ENCODE data around the gene UGGT2. TPM values are rescaled to one million over a fixed set of nuclear protein-coding genes. Genes with fewer than 3 reads are reported as not detected.

The UGGT2 gene
- total RNA-seq, 6 experiments from 2014 or later: 8.2 to 17.1 (median 10.3) TPM

- ATAC-seq: no peak
- DNase-seq: no peak
- WGBS (ENCODE audit: insufficient coverage, low coverage, low lambda C conversion rate, missing lambda C conversion rate): 45% methylated on average over 2 of the region's 2 CpGs
- Histone ChIP-seq H3K36me3 (no peaks in the 10 kb centered on the region), H3K4me1 (no peaks in the 10 kb centered on the region), H3K27me3 (no peaks in the 10 kb centered on the region), H3K9me3 (no peaks in the 10 kb centered on the region), H3K27ac (no peak overlapping the region), H3K4me3 (no peak overlapping the region)
- TF ChIP-seq POLR2A (IDR thresholded peaks at IDR 0.05) (no peak), CTCF (IDR thresholded peaks at IDR 0.05) (no peak)
- intact Hi-C loops (cut with DNase I): no loop called here
Measured at GRCh38 chr13:95921485-95921884, 131.7 kb downstream of the UGGT2 start.

- intact Hi-C loops (cut with DNase I): no loop called here
- H3K27me3 ChIP-seq: no peaks in the 10 kb centered on the region
- no peaks in the 10 kb centered on the region for H3K36me3 ChIP-seq
- no peaks in the 10 kb centered on the region for H3K4me1 ChIP-seq
- DNase-seq (no peak), ATAC-seq (no peak)
- H3K9me3 ChIP-seq: no peaks in the 10 kb centered on the region
- TF ChIP-seq POLR2A (IDR thresholded peaks at IDR 0.05): no peak
- TF ChIP-seq CTCF (IDR thresholded peaks at IDR 0.05): no peak
- 83% methylated on average over 4 of the region's 4 CpGs for WGBS (ENCODE audit: insufficient coverage, low coverage, low lambda C conversion rate, missing lambda C conversion rate)
- H3K27ac ChIP-seq: no peak overlapping the region
- no peak overlapping the region for H3K4me3 ChIP-seq
Measured at GRCh38 chr13:95920485-95920884, 132.7 kb downstream of the UGGT2 start.

- Histone ChIP-seq H3K27ac (no peak overlapping the region), H3K9me3 (no peaks in the 10 kb centered on the region), H3K4me3 (no peak overlapping the region), H3K36me3 (no peaks in the 10 kb centered on the region), H3K27me3 (no peaks in the 10 kb centered on the region), H3K4me1 (no peaks in the 10 kb centered on the region)
- intact Hi-C loops (cut with DNase I): no loop called here
- TF ChIP-seq POLR2A (IDR thresholded peaks at IDR 0.05) (no peak), CTCF (IDR thresholded peaks at IDR 0.05) (no peak)
- DNase-seq: no peak
- WGBS (ENCODE audit: insufficient coverage, low coverage, low lambda C conversion rate, missing lambda C conversion rate): 28% methylated on average over 2 of the region's 2 CpGs
- ATAC-seq: peak in 1 of 4 donors; percentile 60
Measured at GRCh38 chr13:95918860-95919259, 134.3 kb downstream of the UGGT2 start.

- Histone ChIP-seq H3K4me3 (no peak overlapping the region), H3K9me3 (no peaks in the 10 kb centered on the region), H3K27ac (no peak overlapping the region), H3K4me1 (no peaks in the 10 kb centered on the region), H3K27me3 (no peaks in the 10 kb centered on the region), H3K36me3 (no peaks in the 10 kb centered on the region)
- ATAC-seq: no peak
- intact Hi-C loops (cut with DNase I): no loop called here
- 90% methylated on average over 2 of the region's 2 CpGs for WGBS (ENCODE audit: insufficient coverage, low coverage, low lambda C conversion rate, missing lambda C conversion rate)
- TF ChIP-seq CTCF (IDR thresholded peaks at IDR 0.05) (no peak), POLR2A (IDR thresholded peaks at IDR 0.05) (no peak)
- no peak for DNase-seq
Measured at GRCh38 chr13:95914991-95915501, 138.2 kb downstream of the UGGT2 start.

- no peaks in the 10 kb centered on the region for H3K9me3 ChIP-seq
- peaks cover 0 to 2% (median 0%) of the 10 kb centered on the region in 4 donors for H3K36me3 ChIP-seq
- 100% methylated on average over 6 of the region's 12 CpGs for WGBS (ENCODE audit: insufficient coverage, low coverage, low lambda C conversion rate, missing lambda C conversion rate)
- intact Hi-C loops (cut with DNase I): no loop called here
- H3K4me3 ChIP-seq: no peak overlapping the region
- DNase-seq: no peak
- H3K27me3 ChIP-seq: no peaks in the 10 kb centered on the region
- no peak for TF ChIP-seq CTCF (IDR thresholded peaks at IDR 0.05)
- TF ChIP-seq POLR2A (IDR thresholded peaks at IDR 0.05): no peak
- H3K4me1 ChIP-seq: no peaks in the 10 kb centered on the region
- no peak for ATAC-seq
- no peak overlapping the region for H3K27ac ChIP-seq
Measured at GRCh38 chr13:95906999-95907398, 146.2 kb downstream of the UGGT2 start.
